Heart right ventricle (tissue), 16 donors: Measurements from ENCODE around the gene CASP9. TPM values are rescaled to one million over a fixed set of nuclear protein-coding genes. Genes with fewer than 3 reads are reported as not detected.

Experiments used
- ATAC-seq, 8 donors: fragments of 200-7000 bp; cut with Tn5 transposase; one replicate each; pipeline ENCODE4 v1.9.1; 2020; ENCODE audit warnings: mild to moderate bottlenecking in 8 of 8, moderate library complexity in 8 of 8, moderate number of reproducible peaks in 1 of 8
- DNase-seq, 2 donors: peaks; one replicate each; pipeline ENCODE4 v3.0.0-alpha.2; 2020
- H3K27ac ChIP-seq, 10 donors: fragments of 200-600 bp; sonication (generic) in 2 of 10; one replicate each; pipeline versions ENCODE4 v1.5.0 to v1.8.0; 2020 to 2022; ENCODE audit warnings: mild to moderate bottlenecking in 3 of 10
- H3K27me3 ChIP-seq, 7 donors: fragments of 200-600 bp; one replicate each; pipeline ENCODE4 v1.8.0; 2021 to 2022; ENCODE audit warnings: mild to moderate bottlenecking in 2 of 7
- H3K36me3 ChIP-seq, 9 donors: fragments of 200-600 bp; sonication (generic) in 1 of 9; one replicate each; pipeline versions ENCODE4 v1.5.0 to v1.8.0; 2020 to 2022; ENCODE audit warnings: mild to moderate bottlenecking in 2 of 9
- H3K4me1 ChIP-seq, 9 donors: fragments of 200-600 bp; sonication (generic) in 1 of 9; one replicate each; pipeline versions ENCODE4 v1.5.0 to v1.8.0; 2020 to 2022; ENCODE audit warnings: mild to moderate bottlenecking in 4 of 9
- H3K4me3 ChIP-seq, 10 donors: fragments of 200-600 bp; sonication (generic) in 2 of 10; one replicate each; pipeline versions ENCODE4 v1.5.0 to v1.8.0; 2020 to 2022; ENCODE audit warnings: mild to moderate bottlenecking in 7 of 10, moderate library complexity in 2 of 10
- H3K9me3 ChIP-seq, 11 donors: fragments of 200-600 bp in 10 of 11; sonication (generic) in 2 of 11; one replicate each; pipeline versions ENCODE4 v1.5.0 to v1.8.0; 2013 to 2022; ENCODE audit warnings: mild to moderate bottlenecking in 2 of 11, control low read depth in 1 of 11, moderate library complexity in 1 of 11
- WGBS, 2 donors: extraction: QIAGEN DNeasy Blood & Tissue Kit; methylation state at CpG; one replicate each; pipeline ENCODE4 v1.1.7; 2013; ENCODE audit warnings: inconsistent platforms in 1 of 2; 5-methylcytosine and 5-hydroxymethylcytosine counted together
- intact Hi-C, 10 donors: fragments of 100-400 bp; cut with DNase I; formaldehyde crosslinking; loops; one replicate each; pipeline versions ENCODE4 v1.11.1 to v1.14.2; 2022
- polyA plus RNA-seq, 2 donors: library from polyadenylated mRNA; stranded (reverse); fragments of 200-250 nt; gene quantifications; one replicate each; pipeline ENCODE4 v1.2.3, GENCODE V29; 2013
- total RNA-seq, 10 donors: library from RNA; stranded (reverse); fragmentation: NEBNext Ultra II Directional in 3 of 10; extraction: Animal tissue kit (Norgen Biotek cat#: 25700) in 3 of 10; gene quantifications; one replicate each; pipeline versions ENCODE4 v1.2.1 to v1.2.4, GENCODE V29; 2021 to 2023
- TF ChIP-seq, protein P1 (sequence below), 9 donors: fragments of 200-600 bp; sonication (generic) in 2 of 9; IDR thresholded peaks; one replicate each; pipeline versions ENCODE4 v1.5.0 to v1.8.0; 2021 to 2022; ENCODE audit warnings: antibody characterized with exemption in 9 of 9, mild to moderate bottlenecking in 5 of 9, moderate library complexity in 1 of 9
- donor health status: Arrhythmogenic right ventricular cardiomyopathy.
- donor health status: ischemic (EF 13 %, LVEDD 7.1; RV severe dilation, severe dysfunction).
- donor health status: healthy with polysubstance abuse.
- donor health status: DM: no; HTN: yes; CAD: no.
- donor health status: DM: no; HTN: no; CAD: no.
- donor health status: ischemic (EF 25% LVEDD 6.9; RV normal size, moderate dysfunction).
- donor health status: ischemic (EF 25% LVEDD 5.7; RV mildly dilated, moderate dysfunction).
- donor health status: healthy.
- donor health status: DM: yes; HTN: yes; CAD: no.
- donor health status: Ischemic cardiomyopathy.
- donor health status: ischemic (EF 35%, LVEDD 5.7; RV mildly dilated, moderate dysfunction).
- donor health status: nonischemic (EF 11% LVEDD 7.7; RV severe dilation, severe dysfunction).
- donor health status: DM: yes; HTN: yes; CAD: no.
- donor health status: PGD.
- donor health status: ischemic (EF 29% LVEDD 5.4; RV normal size, mild dysfunction).
- donor health status: nonischemic (EF 23%, LVEDD 6.1; RV moderate dilation, normal function).

CASP9 gene
- total and polyA plus RNA-seq, 12 donors = 8.6 to 22.2 (median 14.3) TPM

DNA sequence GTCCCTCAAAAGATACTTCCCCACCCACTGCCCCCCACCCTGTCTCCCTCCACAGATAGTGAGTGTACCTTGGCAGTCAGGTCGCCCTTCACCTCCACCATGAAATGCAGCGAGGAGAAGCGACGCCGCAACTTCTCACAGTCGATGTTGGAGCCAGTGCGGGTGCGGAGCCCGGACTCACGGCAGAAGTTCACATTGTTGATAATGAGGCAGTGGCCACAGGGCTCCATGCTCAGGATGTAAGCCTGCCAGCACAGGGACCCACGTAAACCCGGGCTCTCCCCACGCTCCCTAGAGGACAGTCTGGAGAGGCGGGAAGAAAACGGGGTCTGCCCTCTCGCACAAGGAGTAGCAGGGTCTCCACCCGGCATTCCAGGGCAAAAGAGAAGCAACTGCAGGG, 17.2 kb downstream of the CASP9 start:
- H3K36me3 ChIP-seq = peaks cover 0 to 60% (median 11%) of the 10 kb centered on the region in 9 donors
- 90 to 92% methylated on average over 17 of the region's 17 CpGs for WGBS, 2 donors
- TF ChIP-seq, protein P1, sequence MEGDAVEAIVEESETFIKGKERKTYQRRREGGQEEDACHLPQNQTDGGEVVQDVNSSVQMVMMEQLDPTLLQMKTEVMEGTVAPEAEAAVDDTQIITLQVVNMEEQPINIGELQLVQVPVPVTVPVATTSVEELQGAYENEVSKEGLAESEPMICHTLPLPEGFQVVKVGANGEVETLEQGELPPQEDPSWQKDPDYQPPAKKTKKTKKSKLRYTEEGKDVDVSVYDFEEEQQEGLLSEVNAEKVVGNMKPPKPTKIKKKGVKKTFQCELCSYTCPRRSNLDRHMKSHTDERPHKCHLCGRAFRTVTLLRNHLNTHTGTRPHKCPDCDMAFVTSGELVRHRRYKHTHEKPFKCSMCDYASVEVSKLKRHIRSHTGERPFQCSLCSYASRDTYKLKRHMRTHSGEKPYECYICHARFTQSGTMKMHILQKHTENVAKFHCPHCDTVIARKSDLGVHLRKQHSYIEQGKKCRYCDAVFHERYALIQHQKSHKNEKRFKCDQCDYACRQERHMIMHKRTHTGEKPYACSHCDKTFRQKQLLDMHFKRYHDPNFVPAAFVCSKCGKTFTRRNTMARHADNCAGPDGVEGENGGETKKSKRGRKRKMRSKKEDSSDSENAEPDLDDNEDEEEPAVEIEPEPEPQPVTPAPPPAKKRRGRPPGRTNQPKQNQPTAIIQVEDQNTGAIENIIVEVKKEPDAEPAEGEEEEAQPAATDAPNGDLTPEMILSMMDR (IDR thresholded peaks at IDR 0.05) = no peak
- intact Hi-C loops = loop anchor here in 3 of 10 donors (10.0 kb wide), 1 partner anchor 182 kb away; no protein-coding TSS in a partner anchor
- peak in 2 of 8 donors; percentile 3 to 31 for ATAC-seq
- no peak for DNase-seq
- no peaks in the 10 kb centered on the region for H3K27me3 ChIP-seq
- H3K9me3 ChIP-seq = no peaks in the 10 kb centered on the region
- peaks cover 0 to 23% (median 7%) of the 10 kb centered on the region in 9 donors for H3K4me1 ChIP-seq
- no peak overlapping the region for H3K4me3 ChIP-seq
- peak overlapping the region in 2 of 10 donors; percentile 9 to 35 for H3K27ac ChIP-seq

GRCh38 chr1:15504436-15504835, 19.6 kb downstream of the CASP9 start:
- DNase-seq = no peak
- intact Hi-C loops = loop anchor here in 4 of 10 donors (5.0 to 10.0 kb wide), 2 partner anchors 180 to 182 kb away; no protein-coding TSS in a partner anchor
- H3K27ac ChIP-seq = no peak overlapping the region
- WGBS, 2 donors = 93 to 97% methylated on average over 4 of the region's 4 CpGs
- no peaks in the 10 kb centered on the region for H3K9me3 ChIP-seq
- no peak overlapping the region for H3K4me3 ChIP-seq
- peaks cover 0 to 73% (median 11%) of the 10 kb centered on the region in 9 donors for H3K36me3 ChIP-seq
- H3K4me1 ChIP-seq = peaks cover 0 to 23% (median 7%) of the 10 kb centered on the region in 9 donors
- H3K27me3 ChIP-seq = no peaks in the 10 kb centered on the region
- no peak for ATAC-seq
- TF ChIP-seq, protein P1 (IDR thresholded peaks at IDR 0.05) = no peak

DNA sequence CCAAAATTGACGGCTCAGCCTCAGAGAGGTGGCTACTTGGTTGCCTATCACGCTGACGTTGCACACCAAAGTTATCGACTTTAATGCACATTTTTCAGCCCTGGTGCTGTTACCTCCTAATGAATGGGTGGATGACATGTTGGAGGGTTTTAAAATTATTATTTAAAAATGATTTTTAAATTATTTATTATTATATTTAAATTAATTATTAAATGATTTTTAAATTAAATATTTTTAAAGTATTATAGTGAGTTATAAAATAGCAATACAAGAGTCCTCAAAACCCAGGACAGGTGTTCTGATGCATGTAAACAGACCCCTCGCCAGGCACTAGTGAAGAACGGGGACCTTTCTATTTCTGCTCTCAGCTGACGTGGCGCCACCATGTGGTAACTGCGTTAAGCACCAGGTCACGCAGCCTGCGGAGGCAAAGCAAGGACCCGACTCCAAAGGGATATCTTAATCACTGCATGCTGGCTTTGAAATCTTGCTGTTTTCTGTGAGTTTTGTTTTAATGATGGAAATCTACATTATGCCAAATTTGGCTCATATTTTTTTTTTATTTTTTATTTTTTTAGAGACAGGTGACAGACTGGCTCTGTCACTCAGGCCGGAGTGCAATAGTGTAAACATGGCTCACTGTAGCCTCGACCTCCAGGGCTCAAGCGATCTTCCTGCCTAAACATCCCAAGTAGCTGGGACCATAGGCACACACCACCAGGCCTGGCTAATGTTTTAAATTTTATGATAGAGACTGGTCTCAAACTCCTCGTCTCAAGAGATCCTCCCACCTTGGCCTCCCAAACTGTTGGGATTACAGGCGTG, 22.6 kb downstream of the CASP9 start:
- WGBS, 2 donors = 65% methylated on average over 17 of the region's 17 CpGs
- TF ChIP-seq, protein P1 (IDR thresholded peaks at IDR 0.05) = peak; percentile 26 to 77 (median 64)
- ATAC-seq (peak in 4 of 8 donors; percentile 50 to 78 (median 64)), DNase-seq (peak; percentile 50 to 57)
- Histone ChIP-seq H3K4me3 (no peak overlapping the region), H3K9me3 (peaks cover 0 to 9% (median 0%) of the 10 kb centered on the region in 11 donors), H3K4me1 (peaks cover 0 to under 1% (median 0%) of the 10 kb centered on the region in 9 donors), H3K27me3 (no peaks in the 10 kb centered on the region), H3K27ac (no peak overlapping the region), H3K36me3 (peaks cover 0 to 78% (median 7%) of the 10 kb centered on the region in 9 donors)
- intact Hi-C loops = loop anchor here in 4 of 10 donors (5.0 to 10.0 kb wide), 2 partner anchors 177 to 179 kb away; no protein-coding TSS in a partner anchor
